Adrenal gland (tissue), 5 donors: ENCODE results near the gene POMZP3.
"Not testable (repeated sequence)": the region's sequence is repeated elsewhere in the genome, so short reads cannot be mapped to it uniquely, and the experiment has no call there.

Experiments
- CTCF ChIP-seq, 6 experiments: fragments of 450-650 bp in 4 of 6; fragments of 200-600 bp in 2 of 6; sonication (generic) in 1 of 6; IDR thresholded peaks; 1 replicate in 5 of 6; 2 replicates in 1 of 6; pipeline versions ENCODE4 v1.5.1 to v1.8.0; 2016 to 2021; ENCODE audit warnings: antibody characterized with exemption in 6 of 6, mild to moderate bottlenecking in 2 of 6, moderate library complexity in 1 of 6
- POLR2A ChIP-seq, 2 donors: fragments of 450-650 bp; IDR thresholded peaks; one replicate each; pipeline ENCODE4 v1.6.1; 2017; ENCODE audit warnings: antibody characterized with exemption in 2 of 2, mild to moderate bottlenecking in 2 of 2, moderate library complexity in 1 of 2
- donor health status: DM: no; HTN: no; CAD: no.

DNA sequence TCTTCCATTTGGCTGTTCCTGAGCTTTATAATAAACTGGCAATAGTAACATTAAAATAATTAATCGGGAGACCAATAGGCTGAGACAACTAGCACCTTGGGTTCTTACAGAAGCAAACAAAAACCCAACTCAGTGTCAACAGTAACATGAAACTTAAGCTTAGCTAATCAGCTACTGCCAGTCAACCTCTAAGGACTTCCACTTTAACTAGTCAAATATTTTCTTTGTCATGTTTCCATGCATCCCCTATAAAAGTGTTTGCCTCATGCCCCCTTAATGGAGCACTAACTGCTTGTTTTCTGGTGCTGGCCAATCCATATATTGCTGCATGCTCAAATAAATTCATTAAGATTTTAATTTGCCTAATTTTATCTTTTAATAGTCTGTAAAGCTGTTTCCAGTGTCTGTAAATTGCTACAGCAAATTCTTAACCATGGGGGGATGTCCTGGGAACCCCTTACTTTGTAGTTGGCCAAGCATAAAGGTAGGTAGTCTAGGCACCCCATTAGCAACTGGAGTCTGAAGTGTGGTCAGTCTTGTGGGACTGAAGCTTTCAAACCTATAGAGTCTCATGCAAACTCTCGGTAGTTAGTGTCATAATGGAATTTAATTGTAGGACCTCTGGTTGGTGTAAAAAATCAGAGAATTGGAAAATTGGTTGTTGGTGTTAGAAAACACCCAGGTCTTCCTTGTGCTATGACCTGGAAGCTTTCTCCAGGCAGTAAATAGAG lies 40.3 kb downstream of the POMZP3 start:
- TF ChIP-seq CTCF, POLR2A (IDR thresholded peaks at IDR 0.05): not testable (repeated sequence)
